SH-SY5Y (cell line): ENCODE results near the gene DGUOK.

Experiments
- GATA2 ChIP-seq: IDR thresholded peaks from 2 replicates; pipeline ENCODE4 v1.6.1; 2011; ENCODE audit warnings: mild to moderate bottlenecking, low read depth, low read length
- GATA3 ChIP-seq: IDR thresholded peaks from 2 replicates; pipeline ENCODE4 v1.6.1; 2011; ENCODE audit warnings: low read depth, mild to moderate bottlenecking, low read length, moderate library complexity

The DGUOK gene

GRCh38 chr2:73970141-73970803, 43.6 kb downstream of the DGUOK start:
- TF ChIP-seq GATA2 (no peak), GATA3 (no peak)

GRCh38 chr2:73970850-73971471, 44.3 kb downstream of the DGUOK start:
- no peak for TF ChIP-seq GATA2
- TF ChIP-seq GATA3, result no peak

GRCh38 chr2:73971722-73972121, 45.0 kb downstream of the DGUOK start:
- TF ChIP-seq GATA2 (no peak), GATA3 (no peak)

- TF ChIP-seq GATA3 (no peak), GATA2 (no peak)
These were observed 46.2 kb downstream of the DGUOK start for GRCh38 chr2:73972846-73973245.

GRCh38 chr2:73975731-73976130, 49.1 kb downstream of the DGUOK start:
- TF ChIP-seq GATA3, result no peak
- no peak for TF ChIP-seq GATA2

- TF ChIP-seq GATA3 (no peak), GATA2 (no peak)
These were observed 50.1 kb downstream of the DGUOK start for GRCh38 chr2:73976803-73977202.

GRCh38 chr2:73977466-73977865, 50.8 kb downstream of the DGUOK start:
- TF ChIP-seq GATA2 (no peak), GATA3 (no peak)

GRCh38 chr2:73979021-73979420, 52.3 kb downstream of the DGUOK start:
- TF ChIP-seq GATA3 (no peak), GATA2 (no peak)

- TF ChIP-seq GATA2, result no peak
These were observed 53.0 kb downstream of the DGUOK start for GRCh38 chr2:73979686-73980085.

GRCh38 chr2:73980566-73980965, 53.9 kb downstream of the DGUOK start:
- TF ChIP-seq GATA3, result no peak
- TF ChIP-seq GATA2, result no peak

GRCh38 chr2:73981081-73982001, 54.7 kb downstream of the DGUOK start:
- TF ChIP-seq GATA2 (no peak), GATA3 (no peak)

GRCh38 chr2:73982140-73982617, 55.5 kb downstream of the DGUOK start:
- TF ChIP-seq GATA3 (no peak), GATA2 (no peak)

- TF ChIP-seq GATA2 (no peak), GATA3 (no peak)
These were observed 56.9 kb downstream of the DGUOK start for GRCh38 chr2:73983322-73984202.
